DOHH2 (cell line): ENCODE results near the gene ANG.
"Not testable (repeated sequence)": the region's sequence is repeated elsewhere in the genome, so short reads cannot be mapped to it uniquely, and the experiment has no call there.

Source experiments
- H3F3A ChIP-seq: fragments of 200-600 bp; sonication (generic), shearing (Covaris generic); 2 replicates; pipeline ENCODE4 v1.6.0; 2016; ENCODE audit warnings: antibody characterized with exemption, mild to moderate bottlenecking; ENCODE audit not compliant: control insufficient read depth, insufficient read depth
- H3K27ac ChIP-seq: fragments of 200-600 bp; sonication (generic); 2 replicates; pipeline ENCODE4 v1.5.1; 2014; ENCODE audit warnings: low read depth, mild to moderate bottlenecking, low read length, moderate library complexity
- H3K27me3 ChIP-seq: fragments of 200-600 bp; sonication (generic); 2 replicates; pipeline ENCODE4 v1.6.1; 2014; ENCODE audit warnings: mild to moderate bottlenecking, low read length, mixed read lengths; ENCODE audit not compliant: control insufficient read depth
- H3K36me3 ChIP-seq: fragments of 200-600 bp; sonication (generic); 2 replicates; pipeline ENCODE4 v1.6.1; 2014; ENCODE audit warnings: mild to moderate bottlenecking, low read length, moderate library complexity, mixed read lengths; ENCODE audit not compliant: control insufficient read depth
- H3K4me1 ChIP-seq: fragments of 200-600 bp; sonication (generic); 2 replicates; pipeline ENCODE4 v1.6.1; 2014; ENCODE audit warnings: mild to moderate bottlenecking, low read length, mixed read lengths; ENCODE audit not compliant: control insufficient read depth
- H3K4me2 ChIP-seq: fragments of 200-600 bp; sonication (generic); 2 replicates; pipeline ENCODE4 v1.6.0; 2014; ENCODE audit warnings: mild to moderate bottlenecking, low read length, moderate library complexity
- H3K4me3 ChIP-seq: fragments of 200-600 bp; sonication (generic); 2 replicates; pipeline ENCODE4 v1.5.1; 2014; ENCODE audit warnings: mild to moderate bottlenecking, low read length, mixed read lengths
- H3K79me2 ChIP-seq: fragments of 200-600 bp; sonication (generic); 2 replicates; pipeline ENCODE4 v1.6.1; 2014; ENCODE audit warnings: mild to moderate bottlenecking, low read length, mixed read lengths; ENCODE audit not compliant: control insufficient read depth
- H3K9me2 ChIP-seq: fragments of 200-600 bp; sonication (generic); replicated peaks from 2 replicates; pipeline ENCODE4 v1.6.1; 2014; ENCODE audit warnings: mild to moderate bottlenecking, low read length, mixed read lengths; ENCODE audit not compliant: control insufficient read depth
- H3K9me3 ChIP-seq: fragments of 200-600 bp; sonication (generic); 2 replicates; pipeline ENCODE4 v1.6.1; 2014; ENCODE audit warnings: antibody characterized with exemption, low read length, mixed read lengths; ENCODE audit not compliant: control insufficient read depth, insufficient read depth
- H4K20me1 ChIP-seq: fragments of 200-600 bp; sonication (generic); 2 replicates; pipeline ENCODE4 v1.6.0; 2014; ENCODE audit warnings: low read depth, mild to moderate bottlenecking, antibody characterized with exemption, low read length, moderate library complexity; ENCODE audit not compliant: control insufficient read depth, insufficient read depth
- CTCF ChIP-seq: fragments of 200-600 bp; sonication (generic); IDR thresholded peaks from one replicate; pipeline ENCODE4 v1.5.1; 2014; ENCODE audit warnings: antibody characterized with exemption, mild to moderate bottlenecking, low read depth, low read length; ENCODE audit not compliant: poor library complexity, severe bottlenecking
- EZH2phosphoT487 ChIP-seq: fragments of 200-600 bp; sonication (generic); IDR thresholded peaks from 2 replicates; pipeline ENCODE4 v1.6.1; 2017; ENCODE audit warnings: borderline replicate concordance, mild to moderate bottlenecking, antibody characterized with exemption, low read length, moderate library complexity, mixed read lengths

Gene ANG

DNA sequence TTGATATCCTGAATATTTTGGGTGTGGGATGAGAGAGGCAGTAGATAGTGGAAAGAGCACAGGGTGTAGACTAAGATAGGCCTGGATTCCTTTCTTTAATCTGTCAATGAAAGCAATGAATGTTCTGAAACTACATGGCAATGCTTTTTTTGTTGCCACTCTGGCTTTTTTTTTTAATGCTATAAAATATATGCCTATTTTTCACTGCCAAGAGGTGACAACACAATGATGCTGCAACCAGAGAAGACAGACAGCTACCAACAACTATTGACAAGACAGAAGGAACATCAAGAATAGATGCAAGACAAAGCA is 9.4 kb downstream of the ANG start:
- Histone ChIP-seq H3K9me2 (no peaks in the 10 kb centered on the region), H3K4me3 (no peak overlapping the region), H3K27ac (no peak overlapping the region), H3K36me3 (no peaks in the 10 kb centered on the region), H3K4me2 (no peak overlapping the region), H3K4me1 (no peaks in the 10 kb centered on the region), H3K79me2 (no peaks in the 10 kb centered on the region), H3K27me3 (no peaks in the 10 kb centered on the region; the same call in 1 of the 2 replicates), H4K20me1 (no peaks in the 10 kb centered on the region), H3F3A (no peaks in the 10 kb centered on the region), H3K9me3 (no peaks in the 10 kb centered on the region)
- TF ChIP-seq EZH2phosphoT487 (no peak), CTCF (no peak)

- Histone ChIP-seq H3K9me2 (no peaks in the 10 kb centered on the region), H3K36me3 (no peaks in the 10 kb centered on the region), H3K27ac (no peak overlapping the region), H3F3A (no peaks in the 10 kb centered on the region), H3K4me2 (no peak overlapping the region), H3K79me2 (no peaks in the 10 kb centered on the region), H3K4me3 (no peak overlapping the region), H4K20me1 (no peaks in the 10 kb centered on the region), H3K27me3 (no peaks in the 10 kb centered on the region; the same call in 1 of the 2 replicates), H3K4me1 (no peaks in the 10 kb centered on the region), H3K9me3 (no peaks in the 10 kb centered on the region)
- no peak for TF ChIP-seq CTCF
- no peak for TF ChIP-seq EZH2phosphoT487
Measured at GRCh38 chr14:20698934-20699333, 10.4 kb downstream of the ANG start.

- Histone ChIP-seq H3K4me3 (no peak overlapping the region), H3K79me2 (no peaks in the 10 kb centered on the region), H3K9me2 (no peaks in the 10 kb centered on the region), H3K27me3 (no peaks in the 10 kb centered on the region; the same call in 1 of the 2 replicates), H3K36me3 (no peaks in the 10 kb centered on the region), H3K4me2 (no peak overlapping the region), H3K9me3 (no peaks in the 10 kb centered on the region), H4K20me1 (no peaks in the 10 kb centered on the region), H3K27ac (no peak overlapping the region), H3F3A (no peaks in the 10 kb centered on the region), H3K4me1 (no peaks in the 10 kb centered on the region)
- TF ChIP-seq EZH2phosphoT487 (no peak), CTCF (no peak)
Measured at GRCh38 chr14:20699931-20700330, 11.4 kb downstream of the ANG start.

GRCh38 chr14:20700965-20701364 is 12.4 kb downstream of the ANG start:
- not testable (repeated sequence) for H3K9me2 ChIP-seq, H3K4me2 ChIP-seq, H3K9me3 ChIP-seq, H3K27ac ChIP-seq, H3K4me1 ChIP-seq, H3K27me3 ChIP-seq, H3K36me3 ChIP-seq, H3K4me3 ChIP-seq, H4K20me1 ChIP-seq, H3K79me2 ChIP-seq, H3F3A ChIP-seq
